ENCODE results near the gene CCDC88C. TPM values are rescaled to one million over a fixed set of nuclear protein-coding genes. Genes with fewer than 3 reads are reported as not detected.

The CCDC88C gene
- polyA plus RNA-seq, 1 donor (not counting 4 experiments of a cell fraction or from before 2014, with no cell fraction given): 2.4 TPM

DNA sequence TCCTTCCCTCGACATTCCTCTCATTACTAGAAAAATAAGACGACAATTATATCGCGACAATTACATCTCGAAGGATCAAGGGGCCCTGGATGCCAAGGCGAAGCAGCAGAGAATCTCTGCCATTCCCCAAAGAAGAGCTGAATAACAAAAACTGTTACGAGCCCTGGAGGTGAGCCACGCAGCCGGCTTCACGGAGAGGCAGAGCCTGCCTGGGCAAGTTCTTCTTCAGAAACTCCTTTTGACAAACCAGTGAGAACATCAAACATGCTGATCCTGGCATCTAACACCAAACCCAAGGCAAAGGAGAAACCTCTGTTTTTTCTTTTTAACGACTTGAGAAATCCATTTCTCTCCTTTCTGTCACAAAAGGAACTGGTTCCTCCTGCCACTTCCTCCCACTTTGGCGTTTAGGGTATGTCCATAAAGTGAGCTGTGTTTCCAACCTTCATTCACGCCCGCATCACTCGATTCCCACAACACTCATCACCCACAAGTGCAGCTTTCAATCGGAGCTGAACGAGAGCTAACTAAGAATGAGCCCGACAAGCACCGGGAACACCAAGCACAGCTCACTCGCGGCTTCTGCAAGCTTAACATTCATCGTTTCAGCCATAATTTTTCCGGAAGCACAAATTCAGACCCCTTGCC, 21.5 kb downstream of the CCDC88C start:
- TF ChIP-seq EZH2 (IDR thresholded peaks at IDR 0.05; ENCODE audit: low read length): no peak
- TF ChIP-seq, protein P1, sequence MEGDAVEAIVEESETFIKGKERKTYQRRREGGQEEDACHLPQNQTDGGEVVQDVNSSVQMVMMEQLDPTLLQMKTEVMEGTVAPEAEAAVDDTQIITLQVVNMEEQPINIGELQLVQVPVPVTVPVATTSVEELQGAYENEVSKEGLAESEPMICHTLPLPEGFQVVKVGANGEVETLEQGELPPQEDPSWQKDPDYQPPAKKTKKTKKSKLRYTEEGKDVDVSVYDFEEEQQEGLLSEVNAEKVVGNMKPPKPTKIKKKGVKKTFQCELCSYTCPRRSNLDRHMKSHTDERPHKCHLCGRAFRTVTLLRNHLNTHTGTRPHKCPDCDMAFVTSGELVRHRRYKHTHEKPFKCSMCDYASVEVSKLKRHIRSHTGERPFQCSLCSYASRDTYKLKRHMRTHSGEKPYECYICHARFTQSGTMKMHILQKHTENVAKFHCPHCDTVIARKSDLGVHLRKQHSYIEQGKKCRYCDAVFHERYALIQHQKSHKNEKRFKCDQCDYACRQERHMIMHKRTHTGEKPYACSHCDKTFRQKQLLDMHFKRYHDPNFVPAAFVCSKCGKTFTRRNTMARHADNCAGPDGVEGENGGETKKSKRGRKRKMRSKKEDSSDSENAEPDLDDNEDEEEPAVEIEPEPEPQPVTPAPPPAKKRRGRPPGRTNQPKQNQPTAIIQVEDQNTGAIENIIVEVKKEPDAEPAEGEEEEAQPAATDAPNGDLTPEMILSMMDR (optimal IDR thresholded peaks at IDR 0.05 in 1 of 3, IDR thresholded peaks at IDR 0.05 in 1 of 3, conservative IDR thresholded peaks at IDR 0.05 in 1 of 3; ENCODE audit: extremely low read depth in 1 of 3, insufficient read depth in 2 of 3, low read length in 3 of 3): no peak
- Histone ChIP-seq H3K27me3 (ENCODE audit: control insufficient read depth, extremely low read depth, insufficient read depth, low read length) (no peaks in the 10 kb centered on the region), H3K9ac (ENCODE audit: control insufficient read depth, extremely low read depth, insufficient read depth, low read length) (peak overlapping the region; percentile 58), H3K4me2 (ENCODE audit: control insufficient read depth, extremely low read depth, insufficient read depth, low read depth, low read length) (peak overlapping the region; percentile 88), H3K9me3 (ENCODE audit: control insufficient read depth, low read depth, low read length) (no peaks in the 10 kb centered on the region), H3K36me3 (ENCODE audit: control insufficient read depth in 2 of 2, extremely low read depth in 1 of 2, insufficient read depth in 2 of 2, low read length in 2 of 2) (no peaks in the 10 kb centered on the region), H3K27ac (ENCODE audit: control insufficient read depth, insufficient read depth, low read length) (peak overlapping the region; percentile 83), H4K20me1 (ENCODE audit: control insufficient read depth, extremely low read depth, insufficient read depth, low read length) (no peaks in the 10 kb centered on the region), H3K9me1 (ENCODE audit: control insufficient read depth, extremely low read depth, insufficient read depth, low read length) (peaks cover 3% of the 10 kb centered on the region), H2AFZ (ENCODE audit: control insufficient read depth, low read length) (peak overlapping the region; percentile 86), H3K4me1 (ENCODE audit: control insufficient read depth, extremely low read depth, insufficient read depth, low read length) (peaks cover 33% of the 10 kb centered on the region), H3K79me2 (ENCODE audit: control insufficient read depth, insufficient read depth, low read length) (no peaks in the 10 kb centered on the region), H3K4me3 (ENCODE audit: control insufficient read depth in 2 of 3, extremely low read depth in 1 of 3, insufficient read depth in 2 of 3, low read depth in 1 of 3, low read length in 3 of 3) (peak overlapping the region; percentile 9 to 67 (median 56))
- dilution Hi-C loops (cut with MboI; ENCODE audit: extremely low pct_ligation_motif_present, low sequenced_read_pairs): no loop called here
- FAIRE-seq: peak; percentile 91
- no peak for DNase-seq (ENCODE audit: low read depth, low spot score)

DNA sequence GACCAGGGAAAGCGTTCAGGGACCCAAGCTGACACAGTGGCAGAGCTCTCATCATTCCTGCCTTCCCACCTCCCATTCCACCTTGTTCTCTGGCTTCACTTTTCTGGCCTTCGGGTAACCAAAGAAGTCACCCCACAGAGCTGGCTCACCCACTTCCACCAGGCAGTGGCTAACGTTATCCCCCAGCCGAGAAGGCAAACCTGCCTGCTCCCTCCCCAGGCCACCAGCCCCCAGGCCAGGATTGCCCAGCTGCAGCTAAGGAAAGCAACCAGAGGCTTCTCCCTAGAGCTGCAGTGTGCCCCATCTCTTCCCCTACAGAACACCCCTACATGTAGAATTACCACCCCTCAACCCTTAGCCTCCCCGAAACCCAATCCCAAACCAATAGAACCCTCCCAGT, 22.2 kb downstream of the CCDC88C start:
- Histone ChIP-seq H4K20me1 (ENCODE audit: control insufficient read depth, extremely low read depth, insufficient read depth, low read length) (no peaks in the 10 kb centered on the region), H3K4me2 (ENCODE audit: control insufficient read depth, extremely low read depth, insufficient read depth, low read depth, low read length) (peak overlapping the region; percentile 88), H3K9ac (ENCODE audit: control insufficient read depth, extremely low read depth, insufficient read depth, low read length) (peak overlapping the region; percentile 58), H3K9me3 (ENCODE audit: control insufficient read depth, low read depth, low read length) (no peaks in the 10 kb centered on the region), H3K9me1 (ENCODE audit: control insufficient read depth, extremely low read depth, insufficient read depth, low read length) (peaks cover 3% of the 10 kb centered on the region), H3K27ac (ENCODE audit: control insufficient read depth, insufficient read depth, low read length) (peak overlapping the region; percentile 83), H3K4me1 (ENCODE audit: control insufficient read depth, extremely low read depth, insufficient read depth, low read length) (peaks cover 33% of the 10 kb centered on the region), H3K79me2 (ENCODE audit: control insufficient read depth, insufficient read depth, low read length) (no peaks in the 10 kb centered on the region), H3K4me3 (ENCODE audit: control insufficient read depth in 2 of 3, extremely low read depth in 1 of 3, insufficient read depth in 2 of 3, low read depth in 1 of 3, low read length in 3 of 3) (no peak overlapping the region), H3K36me3 (ENCODE audit: control insufficient read depth in 2 of 2, extremely low read depth in 1 of 2, insufficient read depth in 2 of 2, low read length in 2 of 2) (no peaks in the 10 kb centered on the region), H2AFZ (ENCODE audit: control insufficient read depth, low read length) (no peak overlapping the region), H3K27me3 (ENCODE audit: control insufficient read depth, extremely low read depth, insufficient read depth, low read length) (no peaks in the 10 kb centered on the region)
- TF ChIP-seq, protein P1 (optimal IDR thresholded peaks at IDR 0.05 in 1 of 3, IDR thresholded peaks at IDR 0.05 in 1 of 3, conservative IDR thresholded peaks at IDR 0.05 in 1 of 3; ENCODE audit: extremely low read depth in 1 of 3, insufficient read depth in 2 of 3, low read length in 3 of 3): no peak
- TF ChIP-seq EZH2 (IDR thresholded peaks at IDR 0.05; ENCODE audit: low read length): no peak
- DNase-seq (ENCODE audit: low read depth, low spot score) (no peak), FAIRE-seq (no peak)
- dilution Hi-C loops (cut with MboI; ENCODE audit: extremely low pct_ligation_motif_present, low sequenced_read_pairs): no loop called here

All from keratinocyte (primary cell).